HG02870 (cell line): ENCODE results near the gene HOXB3.

Experiments used
- ATAC-seq: cut with Tn5 transposase; IDR thresholded peaks from one replicate; pipeline ENCODE4 v1.9.1; 2021; ENCODE audit warnings: mild to moderate bottlenecking, moderate library complexity; ENCODE audit not compliant: unreplicated experiment

Gene HOXB3

GRCh38 chr17:48588528-48588927 is 1.5 kb downstream of the HOXB3 start:
- ATAC-seq = no peak

GRCh38 chr17:48588074-48588415 is 2.0 kb downstream of the HOXB3 start:
- ATAC-seq = no peak

GRCh38 chr17:48587276-48588073 is 2.6 kb downstream of the HOXB3 start:
- no peak for ATAC-seq

DNA sequence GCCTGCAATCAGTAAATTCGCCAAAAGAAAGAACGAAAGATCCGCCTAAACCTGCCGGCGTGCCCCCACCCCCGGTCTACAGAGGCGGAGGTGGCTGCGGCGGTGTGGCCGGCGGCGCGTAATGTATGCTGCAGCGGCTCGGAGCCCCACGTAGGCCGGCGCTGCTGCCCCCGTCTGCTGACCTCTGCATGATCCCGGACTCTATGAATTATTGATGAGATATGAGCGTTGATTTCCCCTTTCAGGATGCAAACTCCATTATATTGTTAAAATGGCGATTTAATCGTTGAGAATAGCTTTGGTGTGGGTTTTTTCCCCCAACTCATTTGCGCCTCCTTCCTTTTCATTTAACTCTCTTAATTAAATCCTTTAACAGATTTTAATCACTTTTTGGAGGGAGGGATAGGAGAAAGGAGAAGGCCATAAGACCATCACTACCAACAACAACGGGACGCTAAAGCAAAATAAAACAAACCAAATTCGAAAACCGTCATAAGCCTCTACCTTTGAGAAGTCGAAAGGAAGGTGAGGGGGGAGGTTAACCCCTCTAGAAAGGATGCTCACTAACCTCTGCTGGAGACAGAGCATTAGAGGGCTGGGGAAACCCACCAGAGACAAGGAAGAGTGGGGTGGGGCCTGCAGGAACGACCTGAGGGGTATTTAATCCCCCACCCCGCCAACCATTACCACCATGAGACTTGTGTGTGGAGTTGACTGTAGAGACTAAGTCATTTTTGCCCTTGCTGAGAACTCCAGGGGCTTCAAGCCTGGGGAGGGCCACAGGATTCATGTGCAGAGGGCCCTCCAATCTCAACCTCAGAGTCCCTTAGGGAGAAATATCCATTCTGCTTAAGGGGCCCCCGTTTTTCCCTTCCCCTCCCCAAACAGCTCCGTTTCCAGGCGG is 3.4 kb downstream of the HOXB3 start:
- no peak for ATAC-seq

GRCh38 chr17:48584223-48584741 is 5.8 kb downstream of the HOXB3 start:
- ATAC-seq = no peak

DNA sequence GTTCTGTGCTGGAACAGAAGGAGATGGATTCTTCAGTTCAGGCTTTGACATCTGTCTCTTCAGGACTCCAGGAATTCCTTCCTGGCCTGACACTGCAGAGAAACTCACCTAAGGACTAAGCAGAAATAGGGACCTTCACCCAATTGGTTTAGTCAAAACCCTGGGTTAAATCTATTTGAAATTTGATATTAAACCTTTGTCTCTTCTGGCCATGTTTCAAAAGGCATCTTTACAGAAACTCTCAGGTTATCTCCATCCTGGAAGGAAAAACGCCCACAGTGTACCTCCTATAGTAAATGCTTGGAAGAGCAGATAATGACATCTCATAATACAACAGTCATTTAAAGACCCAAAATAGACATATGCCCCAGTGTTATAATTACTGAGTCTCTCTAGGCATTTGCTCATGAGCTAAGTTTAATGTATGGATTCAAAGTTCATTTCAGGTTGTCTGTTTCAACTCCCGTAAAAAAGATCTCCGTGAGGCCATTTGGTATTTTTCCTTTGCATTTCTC is 6.3 kb downstream of the HOXB3 start:
- no peak for ATAC-seq

DNA sequence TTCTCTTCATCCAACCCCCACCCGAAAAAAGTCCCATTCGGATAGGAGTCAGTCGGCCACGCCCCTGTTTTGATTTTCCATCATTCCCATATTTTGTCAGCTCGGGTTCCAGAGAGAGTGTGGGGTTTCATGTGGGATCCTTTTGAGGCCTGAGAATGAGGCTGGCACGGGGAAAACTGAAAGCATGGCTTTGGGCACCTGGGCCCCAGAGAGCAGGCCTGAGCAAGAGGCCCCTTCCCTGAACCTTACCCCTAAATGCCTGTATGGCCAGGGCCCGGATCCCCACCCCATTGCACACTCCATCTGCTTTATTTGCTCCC is 7.3 kb downstream of the HOXB3 start:
- ATAC-seq = no peak

DNA sequence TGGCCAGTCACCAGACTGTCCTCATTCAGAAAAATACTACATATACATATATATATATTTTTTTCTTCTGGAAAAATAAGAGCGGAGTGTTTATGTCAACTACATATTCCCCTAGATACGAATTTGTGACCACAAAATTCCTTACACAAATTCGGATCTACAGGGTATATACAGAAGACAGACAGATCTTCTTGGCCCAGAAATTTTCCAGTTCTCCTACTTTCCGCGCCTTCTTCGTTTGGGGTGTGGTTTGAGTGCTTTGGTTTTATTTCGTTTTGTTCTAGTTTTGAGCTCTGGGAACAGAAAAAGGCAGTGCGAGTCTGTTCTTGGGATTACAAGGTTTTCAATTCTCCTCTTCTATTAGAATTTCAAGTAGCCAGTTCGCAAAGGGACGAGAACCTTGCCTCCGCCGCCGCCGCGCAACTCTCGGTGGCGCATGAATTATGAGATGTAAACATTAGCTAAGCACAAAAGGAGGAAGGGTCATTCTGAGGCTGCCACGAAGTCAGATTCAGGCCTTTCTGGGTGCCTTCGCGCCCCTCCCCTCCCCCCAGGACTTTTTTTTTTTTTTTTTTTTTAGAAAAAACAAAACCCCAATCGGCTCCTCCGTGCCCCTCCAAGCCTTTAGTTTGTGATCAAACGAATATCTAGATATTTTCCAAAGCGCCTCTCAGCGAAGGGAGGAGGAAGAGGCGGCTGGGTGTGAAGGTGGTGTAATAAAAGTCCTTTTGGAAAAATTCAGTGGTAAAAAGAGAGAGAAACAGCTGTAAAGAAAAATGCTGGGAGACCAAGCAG is 10.1 kb downstream of the HOXB3 start:
- ATAC-seq = no peak

GRCh38 chr17:48579471-48579759 is 10.6 kb downstream of the HOXB3 start:
- ATAC-seq = no peak

DNA sequence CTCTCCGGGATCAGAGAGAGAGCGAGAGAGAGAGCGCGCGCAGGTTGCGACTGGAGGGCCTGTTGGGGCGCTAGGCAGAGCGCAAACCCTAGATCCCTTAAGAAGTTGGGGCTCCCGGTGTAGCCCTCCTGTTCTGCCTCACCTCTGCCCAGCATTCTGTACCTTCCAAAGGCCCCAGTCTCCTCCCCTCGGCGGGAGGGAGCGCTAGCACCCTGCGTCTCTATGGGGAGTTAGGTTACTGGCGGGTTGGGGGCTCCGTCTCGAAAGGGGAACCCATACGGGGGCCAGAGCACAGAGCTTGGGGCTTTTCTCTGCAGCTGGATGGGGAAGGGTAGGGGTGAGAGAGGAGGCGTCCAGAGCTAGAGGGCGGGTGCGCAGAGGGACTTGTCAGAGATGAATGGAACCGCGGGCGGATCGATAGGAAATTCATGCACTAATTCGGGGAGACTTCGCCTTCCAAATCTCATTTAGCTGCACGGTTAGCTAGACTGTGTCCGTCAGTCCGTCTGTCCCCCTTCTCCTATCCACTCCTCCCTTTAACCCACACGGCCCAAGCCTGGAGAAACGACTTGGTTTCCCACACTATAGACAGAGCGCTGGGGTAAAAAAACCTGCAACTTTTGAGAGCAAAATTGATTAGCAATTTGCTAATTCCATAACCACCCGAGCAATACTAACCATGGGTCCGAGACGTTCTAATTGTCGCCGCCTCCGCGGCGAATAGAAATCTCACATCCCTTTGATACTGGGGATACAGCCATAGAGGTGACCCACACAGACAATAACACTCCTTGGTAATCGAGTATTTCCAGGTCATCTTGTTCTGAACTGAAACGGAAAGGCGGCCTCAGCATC is 11.2 kb downstream of the HOXB3 start:
- peak; percentile 22 for ATAC-seq

- ATAC-seq = peak; percentile 69
Measured at GRCh38 chr17:48577946-48578615, 12.0 kb downstream of the HOXB3 start, which contains the start of gene HOXB4. Gene HOXB4 (minus strand): TSS chr17:48578350. CDS start chr17:48578319, 31 bp downstream.

DNA sequence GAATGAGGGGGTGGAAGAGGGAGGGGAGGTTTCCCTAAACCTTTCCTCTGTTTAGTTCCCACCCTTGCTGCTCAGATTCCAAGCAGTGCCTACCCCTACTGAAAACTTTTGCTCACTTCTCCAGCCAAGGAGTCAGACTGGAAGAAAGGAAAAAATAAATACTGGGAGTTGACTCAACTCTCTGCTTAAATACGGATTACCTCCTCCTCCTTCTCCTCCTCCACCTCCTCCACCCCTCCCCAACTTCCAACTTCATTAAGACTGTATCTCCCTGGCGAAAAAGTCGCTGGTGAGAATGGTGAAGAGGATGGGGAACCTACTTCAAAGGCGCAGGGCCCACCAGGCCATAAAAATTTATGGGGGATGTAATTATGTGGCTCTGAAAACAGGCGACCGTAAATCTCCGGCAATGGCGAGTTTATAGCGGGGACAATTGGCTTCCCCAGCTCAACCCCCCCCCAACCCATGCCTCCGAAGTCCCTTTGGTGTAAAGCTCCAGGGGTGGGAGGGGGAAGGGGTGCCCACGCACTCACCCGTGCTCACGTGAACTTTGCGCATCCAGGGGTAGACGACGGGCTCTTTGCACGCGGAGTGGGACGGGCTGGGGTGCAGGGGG is 12.6 kb downstream of the HOXB3 start:
- no peak for ATAC-seq

DNA sequence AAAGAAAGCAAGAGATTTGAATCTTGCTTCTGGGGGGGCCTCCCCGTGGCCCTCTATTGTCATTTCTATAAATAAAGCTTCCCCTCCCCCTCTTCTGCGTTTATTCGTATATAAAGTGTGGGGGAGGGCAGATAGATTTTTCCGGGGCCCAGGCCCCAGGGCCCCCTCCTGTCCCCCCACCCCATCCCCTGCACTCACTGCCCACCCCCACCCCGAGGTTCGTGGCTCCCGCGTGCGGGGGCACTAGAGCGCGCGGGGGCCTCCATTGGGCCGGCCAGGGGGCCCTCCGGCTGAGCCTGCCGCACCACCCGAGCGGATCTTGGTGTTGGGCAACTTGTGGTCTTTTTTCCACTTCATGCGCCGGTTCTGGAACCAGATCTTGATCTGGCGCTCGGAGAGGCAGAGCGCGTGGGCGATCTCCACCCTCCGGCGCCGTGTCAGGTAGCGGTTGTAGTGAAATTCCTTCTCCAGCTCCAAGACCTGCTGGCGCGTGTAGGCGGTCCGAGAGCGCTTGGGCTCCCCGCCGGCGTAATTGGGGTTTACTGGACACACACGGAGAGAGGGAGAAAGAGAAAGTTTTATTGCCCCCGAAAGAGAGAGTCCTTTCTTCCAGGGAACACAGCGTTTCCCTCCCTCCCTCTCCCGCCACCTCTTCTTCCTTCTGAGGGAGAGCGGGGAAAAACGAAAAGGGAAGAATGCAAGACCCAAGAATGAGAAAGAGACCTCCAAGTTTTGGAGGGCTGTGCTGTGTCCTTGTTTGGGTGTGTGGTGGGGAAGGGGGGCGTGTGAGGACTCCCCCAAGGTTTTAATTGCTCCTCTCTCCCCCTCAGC is 13.3 kb downstream of the HOXB3 start:
- ATAC-seq = no peak

GRCh38 chr17:48575673-48576478 is 14.2 kb downstream of the HOXB3 start:
- ATAC-seq = no peak

DNA sequence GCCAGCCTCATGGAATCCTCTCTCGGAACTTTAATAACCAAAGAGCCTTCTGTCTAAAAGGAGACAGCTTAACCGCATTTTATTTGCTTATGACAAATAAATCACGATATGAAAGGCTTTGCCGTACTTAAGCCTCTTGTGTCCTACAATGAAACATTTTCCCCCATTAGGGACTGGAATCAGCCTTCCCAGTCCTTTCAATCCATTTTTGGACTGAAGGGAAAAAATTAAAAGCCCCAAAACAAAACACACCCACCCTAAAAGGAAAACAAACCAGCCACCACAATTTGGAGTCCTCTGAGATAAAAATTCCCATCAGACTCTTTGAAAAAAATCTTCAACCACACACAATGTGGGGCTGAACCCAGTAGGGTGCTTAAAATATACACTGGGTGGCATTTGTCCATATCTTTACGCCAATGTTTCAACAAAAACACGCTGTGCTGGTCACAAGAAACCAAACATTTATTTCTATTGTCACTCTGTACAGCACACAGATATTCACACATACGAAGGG is 14.9 kb downstream of the HOXB3 start:
- ATAC-seq = no peak

DNA sequence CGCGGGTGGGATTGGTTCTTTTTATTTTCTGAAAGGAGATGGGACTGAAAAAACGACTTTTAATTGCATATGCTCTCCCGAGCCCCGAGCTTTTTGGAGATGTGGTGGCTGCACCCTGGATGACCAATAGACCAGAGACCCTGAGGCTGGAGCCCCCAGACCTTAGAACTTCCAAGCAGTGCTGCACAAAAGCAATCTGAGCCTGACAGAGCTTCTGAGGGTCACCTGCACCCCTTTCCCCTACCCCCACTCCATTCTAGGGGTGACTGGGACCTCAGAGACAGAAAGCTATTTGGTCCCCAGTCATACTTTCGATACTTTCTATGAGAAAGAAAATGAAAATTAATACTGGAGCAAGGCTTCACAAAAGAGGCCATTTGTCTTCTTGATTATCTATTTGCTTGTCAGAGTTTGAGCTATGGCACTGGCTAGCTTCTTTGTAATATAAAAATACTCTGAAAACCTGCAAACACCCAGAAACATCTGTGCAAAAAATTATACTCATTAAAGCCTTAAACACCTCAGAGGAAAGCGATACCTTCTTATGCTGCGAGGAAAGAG is 15.5 kb downstream of the HOXB3 start:
- no peak for ATAC-seq

DNA sequence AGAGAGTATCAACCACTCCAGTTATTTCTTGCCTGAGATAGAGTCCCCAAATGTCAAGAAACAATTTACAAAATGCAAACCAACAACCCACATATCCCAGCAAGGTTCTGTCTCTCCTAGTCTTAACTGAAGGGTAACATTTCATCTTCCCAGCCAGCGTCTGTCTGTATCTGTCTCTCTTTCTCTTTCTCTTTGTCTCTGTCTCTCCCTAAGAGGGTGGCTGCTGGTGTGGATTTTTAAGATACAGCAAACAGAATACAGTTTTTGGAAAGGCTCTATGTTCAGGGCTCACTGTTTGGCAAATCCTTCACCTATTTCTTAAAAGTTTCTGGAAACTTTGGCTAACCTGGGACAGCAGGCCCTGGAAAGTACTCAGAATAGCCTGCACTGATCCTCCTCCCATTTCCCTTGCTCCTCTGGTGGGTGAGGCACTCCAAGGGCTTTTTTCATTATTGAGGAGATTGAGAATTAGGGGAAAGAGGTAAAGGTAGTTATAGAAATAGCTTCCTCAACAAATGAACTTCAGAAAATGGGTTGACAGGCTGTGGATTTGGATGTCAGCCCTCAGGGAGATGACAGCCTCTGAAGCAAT is 18.1 kb downstream of the HOXB3 start:
- no peak for ATAC-seq
